OCI-LY7 (cell line): ENCODE data around the gene SH2D7. TPM values are rescaled to one million over a fixed set of nuclear protein-coding genes. Genes with fewer than 3 reads are reported as not detected.

Source experiments
- BruUV-seq: library from RNA; stranded (reverse); fragments of 400-500 nt; replicated peaks from 2 replicates; lab custom pipeline; 2021; lab: Mats Ljungman, UMichigan
- CTCF ChIA-PET: fragments of 300-600 bp; sonication (Branson Sonifier 250); formaldehyde crosslinking; loops from one replicate; lab custom pipeline; 2022; ENCODE audit warnings: antibody characterized with exemption; ENCODE audit not compliant: unreplicated experiment; lab: Charles Lee
- POLR2A ChIA-PET: fragments of 300-600 bp; sonication (Branson Sonifier 250); formaldehyde crosslinking; loops from one replicate; lab custom pipeline; 2022; ENCODE audit warnings: antibody characterized with exemption; lab: Charles Lee
- DNase-seq: peaks from one replicate; pipeline ENCODE4 v3.0.0-alpha.2; 2015; ENCODE audit warnings: low spot score
- H2AFZ ChIP-seq: fragments of 200-600 bp; sonication (generic), shearing (Covaris generic); 2 replicates; pipeline ENCODE4 v1.6.1; 2014; ENCODE audit warnings: mild to moderate bottlenecking, antibody characterized with exemption, low read length, moderate library complexity
- H3K27ac ChIP-seq: fragments of 200-600 bp; sonication (generic); 2 replicates; pipeline ENCODE4 v1.5.1; 2014; ENCODE audit warnings: mixed run types, low read depth, mild to moderate bottlenecking, moderate library complexity, low read length, inconsistent platforms; ENCODE audit not compliant: poor library complexity, severe bottlenecking
- H3K36me3 ChIP-seq: fragments of 200-600 bp; sonication (generic); 2 replicates; pipeline ENCODE4 v1.6.1; 2014; ENCODE audit warnings: mild to moderate bottlenecking, antibody characterized with exemption, low read length, moderate library complexity, mixed read lengths; ENCODE audit not compliant: insufficient read depth
- H3K4me1 ChIP-seq: fragments of 200-600 bp; sonication (generic); 2 replicates; pipeline ENCODE4 v1.5.1; 2014; ENCODE audit warnings: mild to moderate bottlenecking, low read length; ENCODE audit not compliant: insufficient read depth, poor library complexity, severe bottlenecking
- H3K4me2 ChIP-seq: fragments of 200-600 bp; sonication (generic); 2 replicates; pipeline ENCODE4 v1.6.1; 2014; ENCODE audit warnings: mild to moderate bottlenecking, low read length
- H3K4me3 ChIP-seq: fragments of 200-600 bp; sonication (generic); 2 replicates; pipeline ENCODE4 v1.5.1; 2014; ENCODE audit warnings: mild to moderate bottlenecking, low read depth, low read length; ENCODE audit not compliant: poor library complexity, severe bottlenecking
- H3K79me2 ChIP-seq: fragments of 200-600 bp; sonication (generic); 2 replicates; pipeline ENCODE4 v1.6.1; 2016; ENCODE audit warnings: low read depth, mild to moderate bottlenecking, low read length, moderate library complexity, mixed read lengths; ENCODE audit not compliant: insufficient read depth
- H3K9me2 ChIP-seq: fragments of 200-600 bp; sonication (generic); 2 replicates; pipeline ENCODE4 v1.6.1; 2016; ENCODE audit warnings: mild to moderate bottlenecking, low read length, mixed read lengths; ENCODE audit not compliant: insufficient read depth
- H3K9me3 ChIP-seq: fragments of 200-600 bp; sonication (generic); 2 replicates; pipeline ENCODE4 v1.6.1; 2014; ENCODE audit warnings: mild to moderate bottlenecking, mixed run types, low read length, mixed read lengths
- H4K20me1 ChIP-seq: fragments of 200-600 bp; sonication (generic); 2 replicates; pipeline ENCODE4 v1.6.1; 2014; ENCODE audit warnings: mild to moderate bottlenecking, antibody characterized with exemption, low read length, moderate library complexity, mixed read lengths; ENCODE audit not compliant: insufficient read depth
- CTCF ChIP-seq: fragments of 200-600 bp; sonication (generic); conservative IDR thresholded peaks from 2 replicates; pipeline ENCODE4 v1.5.1; 2014; ENCODE audit warnings: mild to moderate bottlenecking, antibody characterized with exemption, low read length, moderate library complexity, mixed read lengths
- EZH2phosphoT487 ChIP-seq: fragments of 200-600 bp; sonication (generic); IDR thresholded peaks from 2 replicates; pipeline ENCODE4 v1.6.1; 2018; ENCODE audit warnings: low read depth, borderline replicate concordance, mild to moderate bottlenecking, mixed run types, antibody characterized with exemption, low read length, moderate library complexity, mixed read lengths
- intact Hi-C: fragments of 100-400 bp; cut with micrococcal nuclease; formaldehyde crosslinking; loops from one replicate; pipeline ENCODE4 v1.10.0; 2022; ENCODE audit not compliant: unreplicated experiment
- total RNA-seq, 2 experiments: library from RNA; depleted of rRNA in 1 of 2; stranded (reverse); fragments of >200 nt in 1 of 2; shearing (Covaris generic) in 1 of 2; gene quantifications; 2 replicates each; pipeline ENCODE4 v1.2.3, GENCODE V29; 2014 to 2022

The SH2D7 gene
- total RNA-seq, 2 experiments from 2014 or later: not detected

- H3K27ac ChIP-seq: no peak overlapping the region
- no peak for DNase-seq
- H3K79me2 ChIP-seq: peaks cover 60% of the 10 kb centered on the region
- intact Hi-C loops: no loop called here
- ChIA-PET CTCF (no interaction called here), POLR2A (interaction anchor here (1.2 to 1.4 kb wide), 2 partner anchors 13 to 17 kb away, joined by 3 read pairs; no protein-coding TSS in a partner anchor)
- no peaks in the 10 kb centered on the region for H3K9me2 ChIP-seq
- H3K36me3 ChIP-seq: peaks cover 16% of the 10 kb centered on the region; the same call in 1 of the 2 replicates
- H2AFZ ChIP-seq: no peak overlapping the region
- 0 out of 2 replicates have a peak, but pooled peaks cover 7% of the 10 kb centered on the region for H4K20me1 ChIP-seq
- peaks cover 38% of the 10 kb centered on the region for H3K4me1 ChIP-seq
- no TSS peak for BruUV-seq
- H3K4me2 ChIP-seq: peak overlapping the region; percentile 96
- no peaks in the 10 kb centered on the region for H3K9me3 ChIP-seq
- TF ChIP-seq CTCF (no peak), EZH2phosphoT487 (no peak)
- H3K4me3 ChIP-seq: peak overlapping the region; percentile 89
These were observed 16.7 kb upstream of the SH2D7 start for GRCh38 chr15:78075490-78076230.

- H3K9me3 ChIP-seq: no peaks in the 10 kb centered on the region
- H3K36me3 ChIP-seq: peaks cover 10% of the 10 kb centered on the region; the same call in 1 of the 2 replicates
- CTCF ChIA-PET: no interaction called here
- peak overlapping the region; percentile 27; the same call in 1 of the 2 replicates for H2AFZ ChIP-seq
- DNase-seq: no peak
- H4K20me1 ChIP-seq: 0 out of 2 replicates have a peak, but pooled peaks cover 7% of the 10 kb centered on the region
- H3K4me2 ChIP-seq: peak overlapping the region; percentile 96
- intact Hi-C loops: no loop called here
- H3K9me2 ChIP-seq: no peaks in the 10 kb centered on the region
- H3K79me2 ChIP-seq: peaks cover 54% of the 10 kb centered on the region
- BruUV-seq: no TSS peak
- TF ChIP-seq EZH2phosphoT487: no peak
- peak; percentile 68 for TF ChIP-seq CTCF
- POLR2A ChIA-PET: interaction anchor here (1.4 kb wide), 1 partner anchor 18 kb away, joined by 3 read pairs; no protein-coding TSS in a partner anchor
- H3K4me1 ChIP-seq: peaks cover 32% of the 10 kb centered on the region
- peak overlapping the region; percentile 47 for H3K27ac ChIP-seq
- peak overlapping the region; percentile 89 for H3K4me3 ChIP-seq
These were observed 15.9 kb upstream of the SH2D7 start for GRCh38 chr15:78076231-78077052.
